ENCODE data around the gene ASB16. TPM values are rescaled to one million over a fixed set of nuclear protein-coding genes. Genes with fewer than 3 reads are reported as not detected.
A peak's percentile ranks its signal among the peaks of the same experiment; 100 is the strongest.

The ASB16 gene
- total RNA-seq, 1 donor from 2014 or later: 0.16 TPM

DNA sequence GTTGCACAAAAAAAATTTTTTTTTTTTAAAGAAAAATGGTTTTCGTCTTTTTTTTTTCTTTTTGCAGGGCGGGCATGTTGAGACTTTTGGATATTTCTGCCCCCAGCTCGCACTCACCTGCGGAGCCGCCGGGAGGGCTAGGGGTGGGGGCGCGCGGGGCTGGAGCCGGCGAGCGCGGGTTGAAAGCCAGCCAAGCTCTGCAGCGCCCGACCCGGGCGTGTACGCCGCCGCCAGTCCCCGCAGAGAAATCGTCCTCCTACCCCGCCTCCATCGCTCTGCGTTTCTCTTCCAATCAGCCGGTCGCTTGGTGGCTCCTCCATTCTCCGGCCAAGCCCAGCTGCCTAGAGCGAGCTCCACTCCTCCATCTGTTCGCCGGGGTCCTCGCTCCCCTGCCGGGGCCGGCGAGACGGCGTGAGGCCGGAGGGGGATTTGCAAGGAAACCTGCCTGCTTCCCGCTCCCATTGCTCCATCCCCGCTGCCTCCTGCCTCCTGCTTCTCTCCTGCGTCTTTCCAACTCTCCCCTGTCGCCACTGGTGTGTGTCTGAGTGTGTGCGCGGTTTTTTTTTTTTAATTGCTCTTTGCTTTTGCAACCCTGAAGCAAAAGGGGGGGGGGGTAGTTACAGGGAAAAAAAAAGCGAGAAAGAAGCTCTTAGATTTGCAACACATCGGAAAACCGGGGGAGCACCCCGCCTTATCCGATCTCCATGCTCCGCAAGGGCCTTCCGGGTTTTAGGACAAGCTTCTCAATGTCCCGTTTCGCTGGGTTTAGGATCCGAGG, 50.8 kb downstream of the ASB16 start:
- Mint-ChIP-seq H3K4me1 (peaks cover 28% of the 10 kb centered on the region), H3K36me3 (peaks cover 2% of the 10 kb centered on the region), H3K4me3 (peak overlapping the region; percentile 93), H3K9me3 (no peaks in the 10 kb centered on the region), H3K27me3 (ENCODE audit: low read depth) (no peaks in the 10 kb centered on the region), H3K27ac (peak overlapping the region; percentile 95)
- TF ChIP-seq, protein P1, sequence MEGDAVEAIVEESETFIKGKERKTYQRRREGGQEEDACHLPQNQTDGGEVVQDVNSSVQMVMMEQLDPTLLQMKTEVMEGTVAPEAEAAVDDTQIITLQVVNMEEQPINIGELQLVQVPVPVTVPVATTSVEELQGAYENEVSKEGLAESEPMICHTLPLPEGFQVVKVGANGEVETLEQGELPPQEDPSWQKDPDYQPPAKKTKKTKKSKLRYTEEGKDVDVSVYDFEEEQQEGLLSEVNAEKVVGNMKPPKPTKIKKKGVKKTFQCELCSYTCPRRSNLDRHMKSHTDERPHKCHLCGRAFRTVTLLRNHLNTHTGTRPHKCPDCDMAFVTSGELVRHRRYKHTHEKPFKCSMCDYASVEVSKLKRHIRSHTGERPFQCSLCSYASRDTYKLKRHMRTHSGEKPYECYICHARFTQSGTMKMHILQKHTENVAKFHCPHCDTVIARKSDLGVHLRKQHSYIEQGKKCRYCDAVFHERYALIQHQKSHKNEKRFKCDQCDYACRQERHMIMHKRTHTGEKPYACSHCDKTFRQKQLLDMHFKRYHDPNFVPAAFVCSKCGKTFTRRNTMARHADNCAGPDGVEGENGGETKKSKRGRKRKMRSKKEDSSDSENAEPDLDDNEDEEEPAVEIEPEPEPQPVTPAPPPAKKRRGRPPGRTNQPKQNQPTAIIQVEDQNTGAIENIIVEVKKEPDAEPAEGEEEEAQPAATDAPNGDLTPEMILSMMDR (IDR thresholded peaks at IDR 0.05; ENCODE audit: unreplicated experiment): no peak
- peak; percentile 70 to 83 for DNase-seq (ENCODE audit: low spot score in 2 of 2, unreplicated experiment in 2 of 2)

DNA sequence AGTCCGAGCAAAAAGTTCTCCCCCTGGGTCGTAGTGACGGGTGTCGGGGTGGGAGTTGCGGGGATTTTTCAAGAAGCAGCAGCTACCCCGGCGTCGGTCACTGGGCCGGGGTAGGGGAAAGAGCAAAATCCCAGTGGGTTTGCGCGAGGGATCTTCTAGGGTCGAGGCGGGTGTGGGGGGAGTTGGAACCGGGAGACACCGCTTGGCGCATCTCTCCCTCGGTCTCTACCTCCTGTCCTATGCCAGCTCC, 51.3 kb downstream of the ASB16 start:
- TF ChIP-seq, protein P1 (IDR thresholded peaks at IDR 0.05; ENCODE audit: unreplicated experiment): no peak
- H3K4me1 Mint-ChIP-seq: peaks cover 27% of the 10 kb centered on the region
- H3K4me3 Mint-ChIP-seq: peak overlapping the region; percentile 93
- no peaks in the 10 kb centered on the region for H3K9me3 Mint-ChIP-seq
- no peaks in the 10 kb centered on the region for H3K36me3 Mint-ChIP-seq
- peak in 1 of 2 experiments; percentile 57 for DNase-seq (ENCODE audit: low spot score in 2 of 2, unreplicated experiment in 2 of 2)
- no peaks in the 10 kb centered on the region for H3K27me3 Mint-ChIP-seq (ENCODE audit: low read depth)
- peak overlapping the region; percentile 95 for H3K27ac Mint-ChIP-seq

- H3K4me3 Mint-ChIP-seq: peak overlapping the region; percentile 93
- TF ChIP-seq, protein P1 (IDR thresholded peaks at IDR 0.05; ENCODE audit: unreplicated experiment): no peak
- H3K27me3 Mint-ChIP-seq (ENCODE audit: low read depth): no peaks in the 10 kb centered on the region
- H3K9me3 Mint-ChIP-seq: no peaks in the 10 kb centered on the region
- H3K27ac Mint-ChIP-seq: peak overlapping the region; percentile 95
- peak in 1 of 2 experiments; percentile 44 for DNase-seq (ENCODE audit: low spot score in 2 of 2, unreplicated experiment in 2 of 2)
- H3K4me1 Mint-ChIP-seq: peaks cover 23% of the 10 kb centered on the region
- no peaks in the 10 kb centered on the region for H3K36me3 Mint-ChIP-seq
Measured at GRCh38 chr17:44222112-44222869, 51.8 kb downstream of the ASB16 start.

- H3K4me1 Mint-ChIP-seq: peaks cover 18% of the 10 kb centered on the region
- no peaks in the 10 kb centered on the region for H3K9me3 Mint-ChIP-seq
- no peaks in the 10 kb centered on the region for H3K36me3 Mint-ChIP-seq
- H3K27ac Mint-ChIP-seq: no peak overlapping the region
- no peak for DNase-seq (ENCODE audit: low spot score in 2 of 2, unreplicated experiment in 2 of 2)
- no peak overlapping the region for H3K4me3 Mint-ChIP-seq
- TF ChIP-seq, protein P1 (IDR thresholded peaks at IDR 0.05; ENCODE audit: unreplicated experiment): no peak
- no peaks in the 10 kb centered on the region for H3K27me3 Mint-ChIP-seq (ENCODE audit: low read depth)
Measured at GRCh38 chr17:44223541-44224071, 53.1 kb downstream of the ASB16 start.

Small RNA genes within 50 kb of the gene (microRNA-seq; reads per million reads assigned to microRNA genes)
- gene MIR6782: not detected

Other genes with a start within 250 kb of the ASB16 start
- gene PPY, start 228.2 kb upstream of the ASB16 start, total RNA-seq: not detected in 3 replicates
- not detected in 3 replicates for gene PYY, start 216.8 kb upstream of the ASB16 start, total RNA-seq
- 0.42 to 0.88 TPM (median 0.82 TPM) in 3 replicates for gene NAGS, start 166.1 kb upstream of the ASB16 start, total RNA-seq
- 34.2 to 36.4 TPM (median 35.8 TPM) in 3 replicates for gene TMEM101, start 155.7 kb upstream of the ASB16 start, total RNA-seq
- gene LSM12, start 104.0 kb upstream of the ASB16 start, total RNA-seq: 51.4 to 60.8 TPM (median 58.0 TPM) in 3 replicates
- 58.3 to 63.2 TPM (median 61.4 TPM) in 3 replicates for gene G6PC3, start 100.0 kb upstream of the ASB16 start, total RNA-seq
- 33.4 to 34.1 TPM (median 33.5 TPM) in 3 replicates for gene HDAC5, start 47.1 kb upstream of the ASB16 start, total RNA-seq
- 6.0 to 6.4 TPM (median 6.2 TPM) in 3 replicates for gene HROB, start 28.8 kb upstream of the ASB16 start, total RNA-seq
- gene TMUB2, start 16.3 kb downstream of the ASB16 start, total RNA-seq: 35.7 to 39.0 TPM (median 37.0 TPM) in 3 replicates
- gene ATXN7L3, start 29.2 kb downstream of the ASB16 start, total RNA-seq: 132 to 143 TPM (median 137 TPM) in 3 replicates
- gene UBTF, start 49.0 kb downstream of the ASB16 start, total RNA-seq: 113 to 120 TPM (median 119 TPM) in 3 replicates
- not detected in 3 replicates for gene SLC4A1, start 97.4 kb downstream of the ASB16 start, total RNA-seq
- gene RUNDC3A, start 137.9 kb downstream of the ASB16 start, total RNA-seq: 0.34 to 0.60 TPM (median 0.53 TPM) in 3 replicates
- 106 to 113 TPM (median 112 TPM) in 3 replicates for gene SLC25A39, start 154.1 kb downstream of the ASB16 start, total RNA-seq
- gene GRN, start 174.6 kb downstream of the ASB16 start, total RNA-seq: 128 to 144 TPM (median 137 TPM) in 3 replicates
- gene FAM171A2, start 193.1 kb downstream of the ASB16 start, total RNA-seq: 58.0 to 64.7 TPM (median 60.7 TPM) in 3 replicates
- gene ITGA2B, start 218.9 kb downstream of the ASB16 start, total RNA-seq: 12.2 to 15.9 TPM (median 13.6 TPM) in 3 replicates